ENCODE results near the gene GPR26.
A peak's percentile ranks its signal among the peaks of the same experiment; 100 is the strongest.

Gene GPR26

GRCh38 chr10:123635131-123635530 lies 31.0 kb upstream of the GPR26 start:
- H3K36me3 ChIP-seq (ENCODE audit: control insufficient read depth, insufficient read depth, low read length, severe bottlenecking): no peaks in the 10 kb centered on the region
- no peak for DNase-seq (ENCODE audit: low read depth)

GRCh38 chr10:123635745-123636144 lies 30.4 kb upstream of the GPR26 start:
- Histone ChIP-seq H3K4me1 (ENCODE audit: control insufficient read depth, insufficient read depth, low read length) (peaks cover 14% of the 10 kb centered on the region), H3K9me3 (ENCODE audit: control insufficient read depth, low read length) (peaks cover 4% of the 10 kb centered on the region), H3K9ac (ENCODE audit: low read length) (no peak overlapping the region), H3K27me3 (replicated peaks; ENCODE audit: control insufficient read depth, insufficient read depth, low read length) (peaks cover 6% of the 10 kb centered on the region), H3K36me3 (ENCODE audit: control insufficient read depth, insufficient read depth, low read length, severe bottlenecking) (no peaks in the 10 kb centered on the region), H3K4me3 (ENCODE audit: low read length) (no peak overlapping the region)
- DNase-seq (ENCODE audit: low read depth): no peak

More at GRCh38 chr10:123635131-123635530, 31.0 kb upstream of the GPR26 start:
- H3K4me3 ChIP-seq (ENCODE audit: low read length): no peak overlapping the region
- no peak overlapping the region for H3K9ac ChIP-seq (ENCODE audit: low read length)
- peaks cover 6% of the 10 kb centered on the region for H3K27me3 ChIP-seq (replicated peaks; ENCODE audit: control insufficient read depth, insufficient read depth, low read length)
- peaks cover 8% of the 10 kb centered on the region for H3K4me1 ChIP-seq (ENCODE audit: control insufficient read depth, insufficient read depth, low read length)
- H3K9me3 ChIP-seq (ENCODE audit: control insufficient read depth, low read length): peaks cover 4% of the 10 kb centered on the region

GRCh38 chr10:123636598-123637325 lies 29.4 kb upstream of the GPR26 start:
- Histone ChIP-seq H3K36me3 (ENCODE audit: control insufficient read depth, insufficient read depth, low read length, severe bottlenecking) (no peaks in the 10 kb centered on the region), H3K9me3 (ENCODE audit: control insufficient read depth, low read length) (peaks cover under 1% of the 10 kb centered on the region), H3K4me1 (ENCODE audit: control insufficient read depth, insufficient read depth, low read length) (peaks cover 14% of the 10 kb centered on the region), H3K4me3 (ENCODE audit: low read length) (no peak overlapping the region), H3K27me3 (replicated peaks; ENCODE audit: control insufficient read depth, insufficient read depth, low read length) (peaks cover 6% of the 10 kb centered on the region), H3K9ac (ENCODE audit: low read length) (no peak overlapping the region)
- DNase-seq (ENCODE audit: low read depth): no peak

DNA sequence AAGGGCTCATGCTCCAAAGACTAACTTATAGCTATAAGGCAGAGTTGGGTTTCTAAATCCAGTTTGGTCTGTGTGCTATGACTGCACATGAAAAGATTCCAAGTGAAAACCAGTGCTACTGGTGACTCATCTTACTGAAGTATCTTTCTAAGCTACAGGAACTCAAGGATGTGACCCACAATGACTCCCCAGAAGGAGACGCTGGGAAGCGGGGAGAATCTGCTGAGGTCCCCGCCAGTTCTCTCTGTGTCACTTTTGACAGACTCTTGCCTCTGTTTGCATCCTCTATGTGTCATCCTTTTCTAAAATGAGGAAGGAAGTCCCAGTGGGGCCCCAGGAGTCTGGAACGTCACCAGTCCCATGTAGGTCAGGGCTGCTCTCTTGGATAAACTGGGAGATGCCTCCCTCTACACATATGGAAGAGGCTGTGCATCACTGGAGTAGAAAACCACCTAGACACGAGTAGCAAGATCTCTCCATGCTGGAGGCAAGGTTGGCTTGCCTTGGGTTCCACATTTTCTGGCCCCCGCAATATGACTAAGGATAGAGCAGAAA lies 28.8 kb upstream of the GPR26 start:
- peaks cover 6% of the 10 kb centered on the region for H3K27me3 ChIP-seq (replicated peaks; ENCODE audit: control insufficient read depth, insufficient read depth, low read length)
- H3K4me1 ChIP-seq (ENCODE audit: control insufficient read depth, insufficient read depth, low read length): peaks cover 14% of the 10 kb centered on the region
- no peaks in the 10 kb centered on the region for H3K9me3 ChIP-seq (ENCODE audit: control insufficient read depth, low read length)
- DNase-seq (ENCODE audit: low read depth): peak; percentile 37
- no peak overlapping the region for H3K4me3 ChIP-seq (ENCODE audit: low read length)
- H3K9ac ChIP-seq (ENCODE audit: low read length): no peak overlapping the region
- H3K36me3 ChIP-seq (ENCODE audit: control insufficient read depth, insufficient read depth, low read length, severe bottlenecking): no peaks in the 10 kb centered on the region

DNA sequence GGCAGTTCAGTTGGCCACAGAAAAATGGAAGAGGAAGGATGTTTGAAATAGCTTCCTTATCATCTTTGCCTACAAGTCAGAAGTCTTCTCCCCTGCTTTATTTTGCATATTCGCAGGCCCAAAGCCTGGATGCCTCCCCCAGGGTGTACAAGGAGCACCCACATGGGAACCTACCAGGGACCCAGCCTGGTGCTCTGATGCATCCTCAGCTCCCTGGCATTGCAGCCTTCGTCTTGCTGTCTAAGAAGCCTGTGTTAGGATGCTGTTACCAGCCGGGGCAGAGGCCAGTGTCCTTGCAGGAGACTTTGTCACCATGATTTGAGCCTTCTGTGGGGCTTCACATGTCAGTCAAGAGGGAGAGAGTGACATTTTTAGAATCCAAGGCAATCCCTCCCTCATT lies 27.0 kb upstream of the GPR26 start:
- DNase-seq (ENCODE audit: low read depth): no peak
- H3K36me3 ChIP-seq (ENCODE audit: control insufficient read depth, insufficient read depth, low read length, severe bottlenecking): no peaks in the 10 kb centered on the region
- H3K9ac ChIP-seq (ENCODE audit: low read length): no peak overlapping the region
- no peaks in the 10 kb centered on the region for H3K9me3 ChIP-seq (ENCODE audit: control insufficient read depth, low read length)
- no peak overlapping the region for H3K4me3 ChIP-seq (ENCODE audit: low read length)
- peaks cover 14% of the 10 kb centered on the region for H3K4me1 ChIP-seq (ENCODE audit: control insufficient read depth, insufficient read depth, low read length)
- H3K27me3 ChIP-seq (replicated peaks; ENCODE audit: control insufficient read depth, insufficient read depth, low read length): peaks cover 10% of the 10 kb centered on the region

GRCh38 chr10:123640016-123640535 lies 26.1 kb upstream of the GPR26 start:
- H3K9ac ChIP-seq (ENCODE audit: low read length): no peak overlapping the region
- peaks cover 14% of the 10 kb centered on the region for H3K27me3 ChIP-seq (replicated peaks; ENCODE audit: control insufficient read depth, insufficient read depth, low read length)
- DNase-seq (ENCODE audit: low read depth): peak; percentile 52
- no peak overlapping the region for H3K4me3 ChIP-seq (ENCODE audit: low read length)
- no peaks in the 10 kb centered on the region for H3K9me3 ChIP-seq (ENCODE audit: control insufficient read depth, low read length)
- no peaks in the 10 kb centered on the region for H3K36me3 ChIP-seq (ENCODE audit: control insufficient read depth, insufficient read depth, low read length, severe bottlenecking)
- peaks cover 14% of the 10 kb centered on the region for H3K4me1 ChIP-seq (ENCODE audit: control insufficient read depth, insufficient read depth, low read length)

- Histone ChIP-seq H3K9me3 (ENCODE audit: control insufficient read depth, low read length) (no peaks in the 10 kb centered on the region), H3K9ac (ENCODE audit: low read length) (no peak overlapping the region), H3K36me3 (ENCODE audit: control insufficient read depth, insufficient read depth, low read length, severe bottlenecking) (no peaks in the 10 kb centered on the region), H3K27me3 (replicated peaks; ENCODE audit: control insufficient read depth, insufficient read depth, low read length) (peaks cover 33% of the 10 kb centered on the region), H3K4me1 (ENCODE audit: control insufficient read depth, insufficient read depth, low read length) (peaks cover 9% of the 10 kb centered on the region), H3K4me3 (ENCODE audit: low read length) (no peak overlapping the region)
- peak; percentile 30 for DNase-seq (ENCODE audit: low read depth)
Observed at GRCh38 chr10:123642293-123642692, 23.9 kb upstream of the GPR26 start.

- Histone ChIP-seq H3K9me3 (ENCODE audit: control insufficient read depth, low read length) (no peaks in the 10 kb centered on the region), H3K4me3 (ENCODE audit: low read length) (no peak overlapping the region), H3K36me3 (ENCODE audit: control insufficient read depth, insufficient read depth, low read length, severe bottlenecking) (no peaks in the 10 kb centered on the region), H3K9ac (ENCODE audit: low read length) (no peak overlapping the region), H3K27me3 (replicated peaks; ENCODE audit: control insufficient read depth, insufficient read depth, low read length) (peaks cover 35% of the 10 kb centered on the region), H3K4me1 (ENCODE audit: control insufficient read depth, insufficient read depth, low read length) (peaks cover 9% of the 10 kb centered on the region)
- no peak for DNase-seq (ENCODE audit: low read depth)
Observed at GRCh38 chr10:123642697-123643096, 23.5 kb upstream of the GPR26 start.

DNA sequence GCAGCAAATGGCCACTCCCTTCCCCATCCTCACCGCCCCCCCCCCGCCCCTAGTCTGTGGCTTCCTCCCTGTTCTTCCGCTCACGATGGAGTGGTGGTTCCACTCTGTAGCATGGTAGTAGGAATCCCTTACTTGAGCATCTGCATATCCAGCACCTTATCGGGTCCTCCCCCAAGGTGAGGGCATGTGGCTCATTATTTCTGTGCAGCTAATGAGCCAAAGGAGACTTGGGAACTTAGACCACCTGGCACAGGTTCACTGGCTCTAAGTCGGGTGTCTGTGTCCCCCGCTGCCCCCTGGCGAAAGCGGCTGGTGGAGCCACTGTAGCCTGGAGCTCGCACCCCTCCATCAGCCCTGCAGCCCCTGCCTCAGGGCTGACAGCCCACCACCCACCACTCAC lies 22.8 kb upstream of the GPR26 start:
- Histone ChIP-seq H3K9ac (ENCODE audit: low read length) (no peak overlapping the region), H3K4me3 (ENCODE audit: low read length) (no peak overlapping the region), H3K9me3 (ENCODE audit: control insufficient read depth, low read length) (no peaks in the 10 kb centered on the region), H3K27me3 (replicated peaks; ENCODE audit: control insufficient read depth, insufficient read depth, low read length) (peaks cover 38% of the 10 kb centered on the region), H3K4me1 (ENCODE audit: control insufficient read depth, insufficient read depth, low read length) (peaks cover 9% of the 10 kb centered on the region), H3K36me3 (ENCODE audit: control insufficient read depth, insufficient read depth, low read length, severe bottlenecking) (no peaks in the 10 kb centered on the region)
- DNase-seq (ENCODE audit: low read depth): no peak

DNA sequence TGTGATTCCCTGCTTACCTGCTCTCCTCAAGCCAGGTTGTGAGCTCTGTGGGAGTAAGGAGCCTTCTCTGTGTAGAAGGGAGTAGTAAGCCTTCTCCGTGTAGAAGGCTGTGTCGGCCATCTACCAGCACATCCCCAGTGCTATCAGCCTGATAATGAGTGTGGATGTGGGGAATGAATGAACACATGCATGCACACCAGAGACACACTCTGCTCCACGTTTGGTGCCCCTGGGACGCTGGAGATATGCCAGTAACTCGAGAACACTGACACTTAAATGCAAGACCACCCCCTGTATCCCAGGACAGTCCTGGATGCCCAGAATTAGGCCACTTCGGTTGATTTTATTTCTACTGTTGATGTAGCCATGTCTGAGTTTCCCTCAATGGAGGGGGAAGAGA lies 21.1 kb upstream of the GPR26 start:
- Histone ChIP-seq H3K9ac (ENCODE audit: low read length) (no peak overlapping the region), H3K27me3 (replicated peaks; ENCODE audit: control insufficient read depth, insufficient read depth, low read length) (peaks cover 44% of the 10 kb centered on the region), H3K4me1 (ENCODE audit: control insufficient read depth, insufficient read depth, low read length) (peaks cover 7% of the 10 kb centered on the region), H3K4me3 (ENCODE audit: low read length) (no peak overlapping the region), H3K9me3 (ENCODE audit: control insufficient read depth, low read length) (no peaks in the 10 kb centered on the region), H3K36me3 (ENCODE audit: control insufficient read depth, insufficient read depth, low read length, severe bottlenecking) (no peaks in the 10 kb centered on the region)
- no peak for DNase-seq (ENCODE audit: low read depth)

- no peak overlapping the region for H3K4me3 ChIP-seq (ENCODE audit: low read length)
- no peak overlapping the region for H3K9ac ChIP-seq (ENCODE audit: low read length)
- DNase-seq (ENCODE audit: low read depth): no peak
- no peaks in the 10 kb centered on the region for H3K9me3 ChIP-seq (ENCODE audit: control insufficient read depth, low read length)
- no peaks in the 10 kb centered on the region for H3K36me3 ChIP-seq (ENCODE audit: control insufficient read depth, insufficient read depth, low read length, severe bottlenecking)
- H3K27me3 ChIP-seq (replicated peaks; ENCODE audit: control insufficient read depth, insufficient read depth, low read length): peaks cover 45% of the 10 kb centered on the region
- H3K4me1 ChIP-seq (ENCODE audit: control insufficient read depth, insufficient read depth, low read length): peaks cover 1% of the 10 kb centered on the region
Observed at GRCh38 chr10:123645615-123646014, 20.5 kb upstream of the GPR26 start.
